HG03135 (cell line): ENCODE results near the gene PLA2G4C.

ENCODE experiments used
- ATAC-seq: cut with Tn5 transposase; IDR thresholded peaks from one replicate; pipeline ENCODE4 v1.9.1; 2021; ENCODE audit warnings: mild to moderate bottlenecking, moderate library complexity; ENCODE audit not compliant: unreplicated experiment

The PLA2G4C gene

GRCh38 chr19:48061401-48062344 is 48.9 kb downstream of the PLA2G4C start:
- no peak for ATAC-seq

- no peak for ATAC-seq
Measured at GRCh38 chr19:48060381-48060780, 50.2 kb downstream of the PLA2G4C start.

- no peak for ATAC-seq
Measured at GRCh38 chr19:48059331-48059730, 51.3 kb downstream of the PLA2G4C start.

- no peak for ATAC-seq
Measured at GRCh38 chr19:48053856-48054255, 56.8 kb downstream of the PLA2G4C start.

- ATAC-seq, result no peak
Measured at GRCh38 chr19:48053076-48053475, 57.5 kb downstream of the PLA2G4C start.

- no peak for ATAC-seq
Measured at GRCh38 chr19:48051335-48052033, 59.1 kb downstream of the PLA2G4C start.

- ATAC-seq, result no peak
Measured at GRCh38 chr19:48044561-48044960, 66.1 kb downstream of the PLA2G4C start.

GRCh38 chr19:48043675-48044258 is 66.8 kb downstream of the PLA2G4C start, which contains the start of gene CABP5:
TSS of gene CABP5 (minus strand) at chr19:48044079. CDS start at chr19:48043922, 157 bp downstream.
- no peak for ATAC-seq

GRCh38 chr19:48041877-48042580 is 68.6 kb downstream of the PLA2G4C start:
- no peak for ATAC-seq

- no peak for ATAC-seq
Measured at GRCh38 chr19:48036765-48037164, 73.9 kb downstream of the PLA2G4C start.

- ATAC-seq, result no peak
Measured at GRCh38 chr19:48033604-48034003, 77.0 kb downstream of the PLA2G4C start.

GRCh38 chr19:48030073-48030472 is 80.5 kb downstream of the PLA2G4C start:
- no peak for ATAC-seq

- ATAC-seq, result no peak
Measured at GRCh38 chr19:48029431-48029830, 81.2 kb downstream of the PLA2G4C start.

GRCh38 chr19:48025480-48025879 is 85.1 kb downstream of the PLA2G4C start:
- no peak for ATAC-seq

GRCh38 chr19:48023518-48023917 is 87.1 kb downstream of the PLA2G4C start:
- no peak for ATAC-seq

- no peak for ATAC-seq
Measured at GRCh38 chr19:48023011-48023410, 87.6 kb downstream of the PLA2G4C start.

- no peak for ATAC-seq
Measured at GRCh38 chr19:48020686-48021085, 89.9 kb downstream of the PLA2G4C start.

GRCh38 chr19:48010932-48011758 is 99.5 kb downstream of the PLA2G4C start:
- no peak for ATAC-seq

GRCh38 chr19:48006762-48007161 is 103.9 kb downstream of the PLA2G4C start:
- no peak for ATAC-seq

- ATAC-seq, result no peak
Measured at GRCh38 chr19:48004236-48004635, 106.4 kb downstream of the PLA2G4C start.
